HG02759 (cell line): ENCODE measurements around the gene TBCD.

ENCODE experiments used
- ATAC-seq: cut with Tn5 transposase; IDR thresholded peaks from one replicate; pipeline ENCODE4 v1.9.1; 2021; ENCODE audit warnings: mild to moderate bottlenecking, moderate library complexity; ENCODE audit not compliant: unreplicated experiment

Gene TBCD

GRCh38 chr17:82830249-82830661 lies 78.4 kb downstream of the TBCD start:
- ATAC-seq = no peak

DNA sequence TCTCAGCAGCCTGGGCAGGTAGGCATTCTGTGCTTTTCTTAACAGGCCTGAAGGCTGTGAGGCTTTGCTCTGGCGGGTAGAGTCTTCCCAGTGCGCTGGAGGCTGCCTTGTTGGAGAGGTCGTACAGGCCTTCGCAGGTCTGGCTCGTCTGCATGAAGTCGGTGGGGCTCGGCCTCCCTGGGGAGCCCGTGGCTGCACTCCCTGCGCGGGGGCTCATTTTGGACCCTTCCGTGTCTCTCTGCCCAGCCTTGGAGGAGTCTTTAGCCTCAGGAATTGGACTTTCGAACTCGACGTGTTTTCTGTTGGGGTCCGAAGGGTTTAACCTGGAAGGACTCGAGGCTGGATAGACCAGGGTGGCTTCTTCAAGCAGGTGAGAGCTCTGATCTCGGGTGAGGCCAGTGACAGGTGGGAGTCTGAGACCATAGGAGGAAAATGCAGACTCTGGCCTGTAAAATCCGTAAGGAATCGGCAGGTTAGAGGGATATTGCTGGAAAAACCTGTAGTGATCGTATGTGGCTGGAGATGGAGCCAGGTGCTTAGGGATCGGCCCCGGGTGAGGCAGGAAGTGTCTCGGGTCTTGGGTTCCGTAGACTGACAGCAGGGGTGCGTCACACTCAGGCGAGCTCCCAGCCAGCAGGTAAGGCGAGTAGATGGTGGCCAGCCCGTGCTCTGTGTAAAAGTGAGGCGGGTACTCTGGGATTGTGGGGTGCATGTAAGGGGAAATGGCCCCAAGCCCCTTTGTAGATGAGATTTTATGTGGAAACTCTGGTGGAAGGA lies 79.4 kb downstream of the TBCD start:
- ATAC-seq = no peak

DNA sequence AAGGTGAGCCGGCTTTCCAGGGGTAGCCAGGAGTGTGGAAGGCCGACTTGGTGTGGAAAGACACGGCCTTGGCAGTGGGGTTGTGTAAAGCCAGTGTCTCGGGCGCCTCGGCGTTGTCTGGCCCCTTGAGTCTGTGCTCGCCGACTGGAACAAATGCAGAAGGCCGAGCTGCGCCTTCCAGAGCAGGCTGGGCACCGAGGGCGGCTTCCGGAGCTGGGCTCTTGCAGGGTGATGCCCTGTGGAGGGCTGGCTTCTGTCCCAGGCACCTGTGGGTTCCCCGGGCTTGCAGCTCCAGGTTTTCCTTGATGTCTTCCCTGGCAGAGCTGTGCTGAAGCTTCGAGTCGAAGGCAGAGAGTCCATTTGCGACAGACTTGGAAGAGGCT lies 79.9 kb downstream of the TBCD start:
- no peak for ATAC-seq

GRCh38 chr17:82832411-82832810 lies 80.5 kb downstream of the TBCD start:
- ATAC-seq = no peak

DNA sequence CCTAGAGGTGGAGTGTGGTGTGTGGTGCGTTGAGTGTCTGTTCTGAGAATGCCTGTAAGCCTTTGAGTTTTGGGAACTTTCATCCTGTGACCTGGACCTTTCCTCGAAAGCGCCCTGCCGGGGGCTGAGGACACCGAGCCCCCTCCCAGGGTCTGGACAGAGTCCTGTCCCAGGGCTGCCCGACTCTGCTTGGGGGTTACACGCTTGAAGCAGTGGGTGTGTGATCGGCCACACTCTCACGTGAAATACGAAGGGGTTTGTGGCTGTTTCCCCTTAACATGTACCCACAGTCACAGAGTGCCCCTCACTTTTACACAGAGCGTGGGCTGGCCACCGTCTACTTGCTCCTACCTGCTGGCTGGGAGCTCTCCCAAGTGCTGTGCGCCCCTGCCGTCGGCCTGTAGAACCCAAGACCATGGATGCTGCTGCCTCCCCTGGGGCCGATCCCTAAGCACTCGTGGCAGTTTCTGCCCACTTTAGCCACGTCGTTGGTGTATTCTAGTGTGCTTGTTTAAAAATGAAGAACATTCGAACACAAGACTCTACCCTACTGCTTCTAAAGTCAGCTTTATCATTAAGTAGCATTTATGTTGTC lies 81.1 kb downstream of the TBCD start:
- ATAC-seq = no peak

DNA sequence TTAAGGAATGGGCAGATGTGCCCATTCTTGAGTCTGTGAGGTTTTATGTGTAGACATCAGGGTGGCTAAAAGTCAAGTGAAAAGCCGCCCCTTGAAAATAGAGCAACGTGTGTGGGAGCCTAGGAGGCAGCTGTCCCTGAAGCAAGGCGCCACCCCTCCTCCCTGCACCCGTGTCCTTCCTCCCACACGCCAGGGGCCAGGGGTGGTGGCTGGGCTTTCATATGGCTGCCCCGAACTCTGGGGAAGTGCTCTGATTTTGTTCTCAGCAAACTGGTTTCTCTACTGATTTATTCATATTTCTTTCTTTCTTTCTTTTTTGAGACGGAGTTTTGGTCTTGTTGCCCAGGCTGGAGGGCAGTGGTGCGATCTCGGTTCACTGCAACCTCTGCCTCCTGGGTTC lies 83.3 kb downstream of the TBCD start:
- no peak for ATAC-seq

- no peak for ATAC-seq
Measured at GRCh38 chr17:82835766-82836512, 84.1 kb downstream of the TBCD start.

DNA sequence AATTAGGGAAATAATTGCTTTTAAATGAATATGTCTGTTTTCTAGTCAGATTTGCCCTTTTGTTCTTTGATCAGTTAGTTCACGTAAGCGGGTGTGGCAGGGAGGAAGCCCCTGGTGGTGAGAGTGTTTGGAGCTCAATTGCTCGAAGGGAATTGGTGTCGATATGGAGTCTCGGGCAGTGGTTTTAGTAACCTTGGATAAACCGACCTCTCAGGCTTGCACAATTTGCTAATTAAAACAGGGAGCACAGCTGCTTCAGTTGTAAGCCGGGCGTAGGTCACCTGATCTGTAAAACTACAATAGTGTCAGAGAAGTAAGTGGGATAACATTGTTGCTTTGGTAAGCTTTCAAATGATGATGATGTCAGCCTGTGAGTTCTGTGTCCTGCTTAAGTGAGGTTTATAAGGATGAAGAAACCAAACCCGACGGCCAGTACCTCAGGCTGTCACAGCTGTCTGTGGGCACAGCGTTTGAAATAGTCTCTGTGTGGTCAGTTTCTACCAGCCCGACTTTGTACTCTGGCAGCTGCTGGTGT lies 85.0 kb downstream of the TBCD start:
- no peak for ATAC-seq

GRCh38 chr17:82837586-82838320 lies 85.9 kb downstream of the TBCD start:
- ATAC-seq = no peak

GRCh38 chr17:82838386-82839063 lies 86.7 kb downstream of the TBCD start:
- ATAC-seq = no peak

- ATAC-seq = no peak
Measured at GRCh38 chr17:82839617-82840292, 87.9 kb downstream of the TBCD start, which contains the start of gene ZNF750. ZNF750 (minus strand) TSS chr17:82840022; CDS start chr17:82832454, 7,568 bp downstream.

- ATAC-seq = no peak
Measured at GRCh38 chr17:82840431-82840831, 88.6 kb downstream of the TBCD start.

DNA sequence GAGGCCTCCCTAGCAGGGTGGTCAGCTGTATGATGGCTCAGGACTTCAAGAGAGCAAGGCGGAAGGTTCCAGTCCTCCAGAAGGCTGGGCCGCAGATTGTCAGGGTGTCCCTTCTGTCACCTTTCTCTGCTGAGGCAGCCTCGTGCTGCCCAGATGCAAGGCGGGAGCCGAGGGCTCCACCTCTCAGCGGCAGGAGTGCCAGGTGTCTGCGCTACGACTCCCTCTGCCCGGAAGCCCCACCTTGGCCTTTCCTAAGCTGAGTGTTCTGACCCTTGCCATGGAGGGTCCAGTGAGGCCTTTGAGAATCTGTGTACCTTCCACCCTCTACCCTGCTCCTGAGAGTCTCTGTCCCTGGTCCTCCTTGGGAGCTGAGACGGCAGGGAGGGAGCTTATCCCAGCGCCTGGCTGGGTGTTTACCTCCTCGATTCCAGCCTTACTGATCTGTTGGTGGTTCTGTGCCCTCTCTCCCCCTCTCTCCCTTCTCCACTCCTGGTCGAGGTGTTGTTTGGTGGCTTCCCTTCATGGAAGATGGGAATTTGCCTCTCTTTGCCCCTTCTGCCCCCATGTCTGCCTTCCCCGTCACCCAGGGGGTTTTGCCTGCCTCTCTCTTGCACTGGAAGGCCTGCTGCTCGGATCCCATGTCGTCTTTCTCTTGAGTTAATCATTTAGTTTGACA lies 90.2 kb downstream of the TBCD start:
- no peak for ATAC-seq

- ATAC-seq = no peak
Measured at GRCh38 chr17:82843904-82844680, 92.2 kb downstream of the TBCD start.

- ATAC-seq = no peak
Measured at GRCh38 chr17:82844796-82845162, 92.9 kb downstream of the TBCD start.

GRCh38 chr17:82845163-82845807 lies 93.4 kb downstream of the TBCD start:
- no peak for ATAC-seq

DNA sequence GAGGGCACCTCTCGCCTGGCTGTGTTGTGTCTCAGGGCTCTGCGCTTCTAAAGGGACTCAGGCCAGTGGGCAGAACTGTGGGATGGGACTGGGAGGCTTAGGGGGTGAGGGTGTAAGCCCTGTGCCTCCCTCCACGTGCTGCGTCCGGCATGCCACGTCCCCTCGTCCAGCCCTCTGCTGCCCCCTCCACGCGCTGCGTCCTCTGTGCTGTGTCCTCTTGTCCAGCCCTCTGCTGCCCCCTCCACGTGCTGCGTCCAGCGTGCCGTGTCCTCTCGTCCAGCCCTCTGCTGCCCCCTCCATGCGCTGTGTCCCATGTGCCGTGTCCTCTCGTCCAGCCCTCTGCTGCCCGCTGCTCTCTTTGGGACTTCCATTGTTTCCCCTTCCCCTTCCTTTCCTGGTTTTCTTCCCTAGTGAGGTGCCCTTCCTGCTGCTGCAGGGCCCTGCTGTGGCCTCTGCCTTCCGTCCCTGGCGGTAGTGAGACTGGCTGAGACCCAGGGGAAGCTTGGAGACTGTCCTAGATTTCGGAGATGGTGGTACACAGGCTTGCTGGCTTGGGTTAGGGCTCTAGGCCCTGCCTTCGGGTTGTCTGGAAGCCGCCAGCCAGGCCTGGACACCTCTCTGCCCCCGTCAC lies 94.3 kb downstream of the TBCD start:
- no peak for ATAC-seq
